HepG2 (cell line): ENCODE measurements around the gene GSK3A. TPM values are rescaled to one million over a fixed set of nuclear protein-coding genes. Genes with fewer than 3 reads are reported as not detected.

Source experiments
- CBX1 ChIP-seq: IDR thresholded peaks from one replicate; pipeline ENCODE4 v1.6.1; 2016; ENCODE audit warnings: antibody characterized with exemption, low read depth
- FLYWCH1 ChIP-seq: sonication (generic); formaldehyde crosslinking; IDR thresholded peaks from 2 replicates; pipeline ENCODE4 v1.8.1; 2023; ENCODE audit warnings: mild to moderate bottlenecking, missing genetic modification reagents
- LCORL ChIP-seq, 2 experiments: fragments of 450-650 bp in 1 of 2; sonication (generic) in 1 of 2; formaldehyde crosslinking in 1 of 2; IDR thresholded peaks; 2 replicates each; pipeline versions ENCODE4 v1.5.0 to v1.6.1; 2017 to 2020; ENCODE audit warnings: antibody characterized with exemption in 1 of 2, missing genetic modification reagents in 1 of 2
- MTF2 ChIP-seq: sonication (generic); formaldehyde crosslinking; IDR thresholded peaks from 2 replicates; pipeline ENCODE4 v1.5.0; 2020; ENCODE audit warnings: missing genetic modification reagents, borderline replicate concordance
- MYPOP ChIP-seq: sonication (generic); formaldehyde crosslinking; IDR thresholded peaks from 2 replicates; pipeline ENCODE4 v1.8.1; 2023; ENCODE audit warnings: mild to moderate bottlenecking, moderate library complexity, missing genetic modification reagents
- NR1H2 ChIP-seq: sonication (generic); formaldehyde crosslinking; IDR thresholded peaks from 2 replicates; pipeline ENCODE4 v1.8.1; 2022; ENCODE audit warnings: low read depth, missing genetic modification reagents, borderline replicate concordance
- NRL ChIP-seq: sonication (generic); formaldehyde crosslinking; IDR thresholded peaks from 2 replicates; pipeline ENCODE4 v1.5.0; 2020; ENCODE audit warnings: missing genetic modification reagents, mild to moderate bottlenecking, moderate library complexity, borderline replicate concordance
- SMARCC2 ChIP-seq: fragments of 450-650 bp; IDR thresholded peaks from 2 replicates; pipeline ENCODE4 v1.6.1; 2017; ENCODE audit warnings: antibody characterized with exemption, mild to moderate bottlenecking
- TFDP1 ChIP-seq: IDR thresholded peaks from 2 replicates; pipeline ENCODE4 v1.6.1; 2016; ENCODE audit warnings: missing compliant biosample characterization, missing genetic modification reagents, borderline replicate concordance
- YY1 ChIP-seq: IDR thresholded peaks from 2 replicates; pipeline ENCODE4 v1.6.1; 2011; ENCODE audit warnings: low read length, low read depth, moderate library complexity, mild to moderate bottlenecking; ENCODE audit not compliant: insufficient read depth, insufficient replicate concordance
- ZNF138 ChIP-seq: sonication (generic); formaldehyde crosslinking; IDR thresholded peaks from 2 replicates; pipeline ENCODE4 v1.5.0; 2020; ENCODE audit warnings: mild to moderate bottlenecking, low read depth, missing genetic modification reagents
- ZNF33B ChIP-seq: sonication (generic); formaldehyde crosslinking; IDR thresholded peaks from 2 replicates; pipeline ENCODE4 v1.5.1; 2020; ENCODE audit warnings: mild to moderate bottlenecking, missing genetic modification reagents
- ZNF737 ChIP-seq: sonication (generic); formaldehyde crosslinking; IDR thresholded peaks from 2 replicates; pipeline ENCODE4 v1.5.0; 2020; ENCODE audit warnings: missing genetic modification reagents, mild to moderate bottlenecking, borderline replicate concordance
- polyA plus RNA-seq, 8 experiments: library from polyadenylated mRNA; depleted of rRNA in 3 of 8; stranded (reverse) in 7 of 8; unstranded in 1 of 8; fragments of >200 nt; fragmentation: Illumina TruSeq in 4 of 8; extraction: Trizol in 4 of 8; gene quantifications; 2 replicates each; pipeline versions ENCODE4 v1.2.1 to v1.2.3, GENCODE V29; 2011 to 2016; ENCODE audit warnings: low read depth in 4 of 8, missing spikeins in 1 of 8, mixed read lengths in 1 of 8; ENCODE audit not compliant: insufficient read depth in 1 of 8
- total RNA-seq, 5 experiments: library from RNA; depleted of rRNA; stranded (reverse); fragments of >200 nt; fragmentation: Illumina TruSeq; extraction: Trizol; gene quantifications; 2 replicates each; pipeline ENCODE4 v1.2.3, GENCODE V29; 2016; ENCODE audit warnings: low read depth in 1 of 5
- TF ChIP-seq, protein P1 (sequence below): IDR thresholded peaks from 2 replicates; pipeline ENCODE4 v1.6.1; 2012; ENCODE audit warnings: inconsistent platforms
- TF ChIP-seq, protein P2 (sequence below): sonication (generic); formaldehyde crosslinking; IDR thresholded peaks from 2 replicates; pipeline ENCODE4 v1.8.1; 2022; ENCODE audit warnings: low read depth, mild to moderate bottlenecking, missing genetic modification reagents
- TF ChIP-seq, protein P3 (sequence below): sonication (generic); formaldehyde crosslinking; IDR thresholded peaks from 2 replicates; pipeline ENCODE4 v1.4.0; 2020; ENCODE audit warnings: missing genetic modification reagents
- TF ChIP-seq, protein P4 (sequence below): sonication (generic); formaldehyde crosslinking; IDR thresholded peaks from 2 replicates; pipeline ENCODE4 v1.5.1; 2020; ENCODE audit warnings: missing genetic modification reagents, mild to moderate bottlenecking, borderline replicate concordance

The GSK3A gene
- total and polyA plus RNA-seq, 2 of the 13 experiments (the other 11 are each of a cell fraction or from before 2014, with no cell fraction given) = 16.9 to 52.5 TPM

- TF ChIP-seq YY1 = peak; percentile 84
- TF ChIP-seq TFDP1 (CRISPR knock-in tag) = peak; percentile 85
- no peak for TF ChIP-seq SMARCC2
- TF ChIP-seq, protein P1, sequence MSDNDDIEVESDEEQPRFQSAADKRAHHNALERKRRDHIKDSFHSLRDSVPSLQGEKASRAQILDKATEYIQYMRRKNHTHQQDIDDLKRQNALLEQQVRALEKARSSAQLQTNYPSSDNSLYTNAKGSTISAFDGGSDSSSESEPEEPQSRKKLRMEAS = peak; percentile 73
- TF ChIP-seq LCORL (IDR thresholded peaks at IDR 0.05) = no peak
- peak; percentile 87 for TF ChIP-seq LCORL (CRISPR knock-in tag; IDR thresholded peaks at IDR 0.05)
- peak; percentile 21 for TF ChIP-seq CBX1
- TF ChIP-seq, protein P2, sequence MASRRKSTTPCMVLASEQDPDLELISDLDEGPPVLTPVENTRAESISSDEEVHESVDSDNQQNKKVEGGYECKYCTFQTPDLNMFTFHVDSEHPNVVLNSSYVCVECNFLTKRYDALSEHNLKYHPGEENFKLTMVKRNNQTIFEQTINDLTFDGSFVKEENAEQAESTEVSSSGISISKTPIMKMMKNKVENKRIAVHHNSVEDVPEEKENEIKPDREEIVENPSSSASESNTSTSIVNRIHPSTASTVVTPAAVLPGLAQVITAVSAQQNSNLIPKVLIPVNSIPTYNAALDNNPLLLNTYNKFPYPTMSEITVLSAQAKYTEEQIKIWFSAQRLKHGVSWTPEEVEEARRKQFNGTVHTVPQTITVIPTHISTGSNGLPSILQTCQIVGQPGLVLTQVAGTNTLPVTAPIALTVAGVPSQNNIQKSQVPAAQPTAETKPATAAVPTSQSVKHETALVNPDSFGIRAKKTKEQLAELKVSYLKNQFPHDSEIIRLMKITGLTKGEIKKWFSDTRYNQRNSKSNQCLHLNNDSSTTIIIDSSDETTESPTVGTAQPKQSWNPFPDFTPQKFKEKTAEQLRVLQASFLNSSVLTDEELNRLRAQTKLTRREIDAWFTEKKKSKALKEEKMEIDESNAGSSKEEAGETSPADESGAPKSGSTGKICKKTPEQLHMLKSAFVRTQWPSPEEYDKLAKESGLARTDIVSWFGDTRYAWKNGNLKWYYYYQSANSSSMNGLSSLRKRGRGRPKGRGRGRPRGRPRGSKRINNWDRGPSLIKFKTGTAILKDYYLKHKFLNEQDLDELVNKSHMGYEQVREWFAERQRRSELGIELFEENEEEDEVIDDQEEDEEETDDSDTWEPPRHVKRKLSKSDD = no peak
- TF ChIP-seq NR1H2 = no peak
- no peak; the same call in 1 of the 2 replicates for TF ChIP-seq ZNF33B (CRISPR knock-in tag)
- TF ChIP-seq ZNF138 (CRISPR knock-in tag) = 0 out of 2 replicates have a peak, but pooled peaks have one; percentile 11
- TF ChIP-seq, protein P3, sequence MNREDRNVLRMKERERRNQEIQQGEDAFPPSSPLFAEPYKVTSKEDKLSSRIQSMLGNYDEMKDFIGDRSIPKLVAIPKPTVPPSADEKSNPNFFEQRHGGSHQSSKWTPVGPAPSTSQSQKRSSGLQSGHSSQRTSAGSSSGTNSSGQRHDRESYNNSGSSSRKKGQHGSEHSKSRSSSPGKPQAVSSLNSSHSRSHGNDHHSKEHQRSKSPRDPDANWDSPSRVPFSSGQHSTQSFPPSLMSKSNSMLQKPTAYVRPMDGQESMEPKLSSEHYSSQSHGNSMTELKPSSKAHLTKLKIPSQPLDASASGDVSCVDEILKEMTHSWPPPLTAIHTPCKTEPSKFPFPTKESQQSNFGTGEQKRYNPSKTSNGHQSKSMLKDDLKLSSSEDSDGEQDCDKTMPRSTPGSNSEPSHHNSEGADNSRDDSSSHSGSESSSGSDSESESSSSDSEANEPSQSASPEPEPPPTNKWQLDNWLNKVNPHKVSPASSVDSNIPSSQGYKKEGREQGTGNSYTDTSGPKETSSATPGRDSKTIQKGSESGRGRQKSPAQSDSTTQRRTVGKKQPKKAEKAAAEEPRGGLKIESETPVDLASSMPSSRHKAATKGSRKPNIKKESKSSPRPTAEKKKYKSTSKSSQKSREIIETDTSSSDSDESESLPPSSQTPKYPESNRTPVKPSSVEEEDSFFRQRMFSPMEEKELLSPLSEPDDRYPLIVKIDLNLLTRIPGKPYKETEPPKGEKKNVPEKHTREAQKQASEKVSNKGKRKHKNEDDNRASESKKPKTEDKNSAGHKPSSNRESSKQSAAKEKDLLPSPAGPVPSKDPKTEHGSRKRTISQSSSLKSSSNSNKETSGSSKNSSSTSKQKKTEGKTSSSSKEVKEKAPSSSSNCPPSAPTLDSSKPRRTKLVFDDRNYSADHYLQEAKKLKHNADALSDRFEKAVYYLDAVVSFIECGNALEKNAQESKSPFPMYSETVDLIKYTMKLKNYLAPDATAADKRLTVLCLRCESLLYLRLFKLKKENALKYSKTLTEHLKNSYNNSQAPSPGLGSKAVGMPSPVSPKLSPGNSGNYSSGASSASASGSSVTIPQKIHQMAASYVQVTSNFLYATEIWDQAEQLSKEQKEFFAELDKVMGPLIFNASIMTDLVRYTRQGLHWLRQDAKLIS (CRISPR knock-in tag) = no peak
- TF ChIP-seq, protein P4, sequence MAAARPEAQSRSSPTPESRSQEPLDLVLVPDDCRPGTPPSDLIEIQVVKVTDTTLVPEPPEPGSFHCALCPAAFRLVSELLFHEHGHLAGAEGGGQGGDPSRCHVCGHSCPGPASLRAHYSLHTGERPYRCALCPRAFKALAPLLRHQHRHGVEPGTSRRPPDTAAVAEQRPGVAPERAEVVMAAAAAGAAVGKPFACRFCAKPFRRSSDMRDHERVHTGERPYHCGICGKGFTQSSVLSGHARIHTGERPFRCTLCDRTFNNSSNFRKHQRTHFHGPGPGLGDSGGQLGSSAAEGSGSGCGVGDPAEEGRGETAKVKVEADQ (CRISPR knock-in tag) = 0 out of 2 replicates have a peak, but pooled peaks have one; percentile 62
- TF ChIP-seq FLYWCH1 (CRISPR knock-in tag) = no peak
- TF ChIP-seq MTF2 (CRISPR knock-in tag) = no peak
- no peak for TF ChIP-seq NRL (CRISPR knock-in tag)
- TF ChIP-seq ZNF737 (CRISPR knock-in tag) = 0 out of 2 replicates have a peak, but pooled peaks have one; percentile 30
- TF ChIP-seq MYPOP (CRISPR knock-in tag) = no peak
These were observed at the start of gene GSK3A (continued) for GRCh38 chr19:42242512-42243409.
